GM10248 (cell line): ENCODE data around the gene DNAH10.

Experiments
- CTCF ChIA-PET: fragments of 300-600 bp; sonication (Branson Sonifier 250); formaldehyde crosslinking; extraction: SDS; loops from one replicate; lab custom pipeline; 2021; ENCODE audit warnings: antibody characterized with exemption; lab: Yijun Ruan, JAX
- POLR2A ChIA-PET: fragments of 350-650 bp; sonication (Branson Sonifier 250); formaldehyde crosslinking; extraction: SDS; loops from one replicate; lab custom pipeline; 2020; ENCODE audit warnings: antibody characterized with exemption; lab: Yijun Ruan, JAX
- DNase-seq: peaks from one replicate; pipeline ENCODE4 v3.0.0; 2012; ENCODE audit errors: extremely low spot score
- CTCF ChIP-seq: IDR thresholded peaks from 2 replicates; pipeline ENCODE4 v1.5.1; 2012; ENCODE audit warnings: mild to moderate bottlenecking, low read depth; ENCODE audit errors: extremely low read depth, missing control alignments, control extremely low read depth

DNAH10 gene

GRCh38 chr12:123954647-123955350, 192.7 kb downstream of the DNAH10 start:
- no peak for TF ChIP-seq CTCF

GRCh38 chr12:123956249-123956648, 194.1 kb downstream of the DNAH10 start:
- no peak for TF ChIP-seq CTCF
- ChIA-PET CTCF (no interaction called here), POLR2A (no interaction called here)
- no peak for DNase-seq

More at GRCh38 chr12:123954647-123955350, 192.7 kb downstream of the DNAH10 start:
- POLR2A ChIA-PET: no interaction called here
- DNase-seq: no peak
- CTCF ChIA-PET: no interaction called here

DNA sequence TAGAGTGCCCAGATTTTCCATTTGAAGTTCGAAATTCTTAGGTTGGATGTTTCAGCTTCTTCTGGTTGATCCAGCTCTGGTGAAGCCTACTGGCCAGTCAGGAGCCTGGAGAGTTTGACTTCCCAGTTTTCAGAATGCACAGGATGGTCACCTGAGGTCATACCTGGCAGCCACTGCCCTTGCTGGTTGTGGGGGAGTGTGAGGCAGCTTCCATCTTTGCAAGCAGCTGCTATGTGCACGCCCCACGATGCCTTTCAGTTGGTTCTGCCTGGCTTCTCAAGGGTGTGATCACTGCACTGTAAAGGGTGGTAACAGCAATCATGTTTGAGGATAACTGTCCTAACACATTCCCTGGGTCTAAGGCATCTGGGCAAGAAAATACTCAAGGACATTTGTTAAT, 195.1 kb downstream of the DNAH10 start:
- POLR2A ChIA-PET: no interaction called here
- no peak for DNase-seq
- CTCF ChIA-PET: no interaction called here
- TF ChIP-seq CTCF: no peak

- ChIA-PET CTCF (no interaction called here), POLR2A (no interaction called here)
- no peak for TF ChIP-seq CTCF
- no peak for DNase-seq
These were observed 196.4 kb downstream of the DNAH10 start for GRCh38 chr12:123958462-123958861.

- ChIA-PET CTCF (no interaction called here), POLR2A (no interaction called here)
- DNase-seq: no peak
- no peak for TF ChIP-seq CTCF
These were observed 196.8 kb downstream of the DNAH10 start for GRCh38 chr12:123958876-123959275.

GRCh38 chr12:123960029-123960735, 198.1 kb downstream of the DNAH10 start:
- CTCF ChIA-PET: interaction anchor here (0.9 kb wide), 1 partner anchor 13 kb away, joined by 3 read pairs; no protein-coding TSS in a partner anchor
- POLR2A ChIA-PET: no interaction called here
- TF ChIP-seq CTCF: no peak
- no peak for DNase-seq
